WTC11 (cell line): ENCODE data around the gene PPID. TPM values are rescaled to one million over a fixed set of nuclear protein-coding genes. Genes with fewer than 3 reads are reported as not detected.

Experiments used
- ATAC-seq: fragments of 200-7000 bp; cut with Tn5 transposase; 2 replicates; pipeline ENCODE4 v1.10.0; 2021; ENCODE audit warnings: mild to moderate bottlenecking, moderate library complexity
- CTCF ChIA-PET: fragments of 300-600 bp; sonication (Branson Sonifier 250); formaldehyde crosslinking; loops from one replicate; lab custom pipeline; 2021; ENCODE audit warnings: antibody characterized with exemption; lab: Charles Lee
- POLR2A ChIA-PET: fragments of 350-600 bp; sonication (Branson Sonifier 250); formaldehyde crosslinking; loops from one replicate; lab custom pipeline; 2021; ENCODE audit warnings: antibody characterized with exemption; lab: Charles Lee
- DNase-seq: peaks from one replicate; pipeline ENCODE4 v3.0.0; 2021; ENCODE audit warnings: low spot score
- H3K27ac Mint-ChIP-seq: 2 replicates; pipeline ENCODE4 v1.8.0; 2021; ENCODE audit warnings: mixed read lengths
- H3K27me3 Mint-ChIP-seq: 2 replicates; pipeline ENCODE4 v1.8.0; 2021; ENCODE audit warnings: low read depth, mild to moderate bottlenecking, moderate library complexity, mixed read lengths
- H3K36me3 Mint-ChIP-seq: 2 replicates; pipeline ENCODE4 v1.8.0; 2021; ENCODE audit warnings: mixed read lengths
- H3K4me1 Mint-ChIP-seq: 2 replicates; pipeline ENCODE4 v1.8.0; 2022; ENCODE audit warnings: mixed read lengths
- H3K4me3 Mint-ChIP-seq: 2 replicates; pipeline ENCODE4 v1.8.0; 2021; ENCODE audit warnings: mild to moderate bottlenecking, moderate library complexity, mixed read lengths
- H3K9me3 Mint-ChIP-seq: 2 replicates; pipeline ENCODE4 v1.8.0; 2021; ENCODE audit warnings: mixed read lengths
- ATF1 ChIP-seq: sonication (generic); formaldehyde crosslinking; IDR thresholded peaks from 2 replicates; pipeline ENCODE4 v1.8.1; 2023; ENCODE audit warnings: mild to moderate bottlenecking, moderate library complexity, missing genetic modification reagents
- E2F4 ChIP-seq: sonication (generic); formaldehyde crosslinking; IDR thresholded peaks from 2 replicates; pipeline ENCODE4 v1.8.1; 2022; ENCODE audit warnings: low read depth, mild to moderate bottlenecking, moderate library complexity, missing genetic modification reagents, borderline replicate concordance
- GABPB1 ChIP-seq: sonication (generic); formaldehyde crosslinking; IDR thresholded peaks from 2 replicates; pipeline ENCODE4 v1.8.1; 2023; ENCODE audit warnings: mild to moderate bottlenecking, missing genetic modification reagents
- OVOL2 ChIP-seq: fragments of 250-450 bp; sonication (Bioruptor Pico); IDR thresholded peaks from 2 replicates; pipeline ENCODE4 v1.9.0; 2021; ENCODE audit warnings: mild to moderate bottlenecking, borderline replicate concordance
- PRRX2 ChIP-seq: fragments of 250-450 bp; sonication (Bioruptor Pico); IDR thresholded peaks from 2 replicates; pipeline ENCODE4 v1.8.0; 2021; ENCODE audit warnings: mild to moderate bottlenecking
- SOX15 ChIP-seq: fragments of 250-450 bp; sonication (Bioruptor Pico); IDR thresholded peaks from 2 replicates; pipeline ENCODE4 v1.9.0; 2021; ENCODE audit warnings: mild to moderate bottlenecking
- TEAD1 ChIP-seq: sonication (generic); formaldehyde crosslinking; IDR thresholded peaks from 2 replicates; pipeline ENCODE4 v1.8.0; 2022; ENCODE audit warnings: mild to moderate bottlenecking, missing genetic modification reagents
- USF1 ChIP-seq: sonication (generic); formaldehyde crosslinking; IDR thresholded peaks from 2 replicates; pipeline ENCODE4 v1.8.0; 2022; ENCODE audit warnings: mild to moderate bottlenecking, missing genetic modification reagents
- ZNF121 ChIP-seq: sonication (generic); formaldehyde crosslinking; IDR thresholded peaks from 2 replicates; pipeline ENCODE4 v1.8.0; 2023; ENCODE audit warnings: missing genetic modification reagents
- ZNF219 ChIP-seq: sonication (generic); formaldehyde crosslinking; IDR thresholded peaks from 2 replicates; pipeline ENCODE4 v1.8.0; 2023; ENCODE audit warnings: missing genetic modification reagents, mild to moderate bottlenecking, borderline replicate concordance
- ZNF232 ChIP-seq: sonication (generic); formaldehyde crosslinking; IDR thresholded peaks from 2 replicates; pipeline ENCODE4 v1.8.0; 2022; ENCODE audit warnings: mild to moderate bottlenecking, missing genetic modification reagents
- ZNF263 ChIP-seq: sonication (generic); formaldehyde crosslinking; IDR thresholded peaks from 2 replicates; pipeline ENCODE4 v1.8.1; 2022; ENCODE audit warnings: low read depth, mild to moderate bottlenecking, moderate library complexity, missing genetic modification reagents
- ZNF396 ChIP-seq: fragments of 250-450 bp; sonication (Bioruptor Pico); IDR thresholded peaks from 2 replicates; pipeline ENCODE4 v1.8.0; 2021; ENCODE audit warnings: mild to moderate bottlenecking, moderate library complexity, borderline replicate concordance
- ZNF423 ChIP-seq: fragments of 250-450 bp; sonication (Bioruptor Pico); IDR thresholded peaks from 2 replicates; pipeline ENCODE4 v2.1.2; 2022; ENCODE audit warnings: mild to moderate bottlenecking, moderate library complexity
- ZNF512 ChIP-seq: sonication (generic); formaldehyde crosslinking; IDR thresholded peaks from 2 replicates; pipeline ENCODE4 v1.8.1; 2022; ENCODE audit warnings: missing genetic modification reagents, borderline replicate concordance
- ZSCAN18 ChIP-seq: fragments of 250-450 bp; sonication (Bioruptor Pico); IDR thresholded peaks from 2 replicates; pipeline ENCODE4 v2.1.2; 2022; ENCODE audit warnings: mild to moderate bottlenecking, moderate library complexity
- total RNA-seq: library from RNA; stranded (reverse); gene quantifications from 3 replicates; pipeline ENCODE4 v1.2.3, GENCODE V29; 2021
- TF ChIP-seq, protein P1 (sequence below): sonication (generic); formaldehyde crosslinking; IDR thresholded peaks from 2 replicates; pipeline ENCODE4 v1.8.1; 2022; ENCODE audit warnings: mild to moderate bottlenecking, moderate library complexity, missing genetic modification reagents
- TF ChIP-seq, protein P2 (sequence below): sonication (generic); formaldehyde crosslinking; IDR thresholded peaks from 2 replicates; pipeline ENCODE4 v1.8.1; 2023; ENCODE audit warnings: mild to moderate bottlenecking, missing genetic modification reagents

Gene PPID
- total RNA-seq, 1 experiment from 2014 or later = 40.5 TPM

DNA sequence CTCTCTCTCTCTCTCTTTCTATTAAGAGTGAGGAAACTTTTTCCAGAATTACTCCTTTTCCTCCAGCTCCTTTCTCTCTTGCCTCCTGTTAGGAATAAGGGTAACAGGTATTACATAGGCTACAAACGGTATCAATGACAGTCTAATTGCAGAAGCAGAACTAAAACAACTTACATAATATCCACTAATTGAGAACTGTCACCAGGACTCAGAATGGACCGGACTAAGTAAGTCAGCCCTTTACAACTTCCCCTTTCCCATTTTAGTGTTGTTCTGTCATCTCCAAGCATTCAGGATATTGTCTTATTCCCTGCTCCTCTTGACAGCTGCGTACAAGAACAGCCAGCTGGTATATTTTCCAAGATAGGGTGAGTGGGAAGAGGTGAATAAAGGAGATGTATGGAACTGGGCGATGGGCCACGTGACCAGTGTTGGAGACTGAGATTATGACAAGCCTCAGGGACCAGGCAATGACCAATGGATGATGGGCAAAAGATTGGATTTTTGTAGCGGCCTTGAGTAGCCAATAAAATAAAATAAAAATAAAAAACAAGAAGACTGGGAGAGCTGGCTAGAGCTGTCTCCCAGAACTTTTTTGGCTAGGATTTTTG, 43.3 kb upstream of the PPID start:
- Mint-ChIP-seq H3K4me3 (no peak overlapping the region), H3K4me1 (peaks cover 29% of the 10 kb centered on the region), H3K27me3 (peaks cover 22% of the 10 kb centered on the region), H3K9me3 (no peaks in the 10 kb centered on the region), H3K27ac (no peak overlapping the region), H3K36me3 (no peaks in the 10 kb centered on the region)
- POLR2A ChIA-PET = no interaction called here
- CTCF ChIA-PET = no interaction called here
- TF ChIP-seq ZNF512 (no peak), ATF1 (no peak), GABPB1 (CRISPR knock-in tag) (no peak), PRRX2 (no peak), ZNF396 (CRISPR knock-in tag) (no peak), ZNF263 (no peak), TEAD1 (no peak)
- DNase-seq (no peak), ATAC-seq (no peak)

DNA sequence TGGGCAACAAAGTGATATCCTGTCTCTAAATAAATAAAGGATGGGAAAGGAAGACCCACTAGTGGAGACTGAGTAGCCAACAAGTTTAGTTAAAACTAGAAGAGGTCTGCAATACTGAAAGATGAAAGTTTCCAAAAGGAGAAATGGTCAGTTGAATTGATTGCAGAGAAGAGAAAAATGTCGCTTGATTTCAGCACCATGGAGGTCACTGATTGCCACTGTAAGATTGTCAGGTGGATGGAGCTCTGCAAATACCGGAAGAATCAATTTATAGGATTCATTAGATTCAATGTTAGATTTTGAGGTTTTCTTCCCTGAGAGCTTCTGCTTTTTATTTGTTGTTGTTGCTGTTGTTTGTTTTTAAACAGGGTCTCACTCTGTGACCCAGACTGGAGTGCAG, 40.3 kb upstream of the PPID start:
- Mint-ChIP-seq H3K9me3 (peaks cover 9% of the 10 kb centered on the region), H3K27ac (no peak overlapping the region)
- TF ChIP-seq, protein P1, sequence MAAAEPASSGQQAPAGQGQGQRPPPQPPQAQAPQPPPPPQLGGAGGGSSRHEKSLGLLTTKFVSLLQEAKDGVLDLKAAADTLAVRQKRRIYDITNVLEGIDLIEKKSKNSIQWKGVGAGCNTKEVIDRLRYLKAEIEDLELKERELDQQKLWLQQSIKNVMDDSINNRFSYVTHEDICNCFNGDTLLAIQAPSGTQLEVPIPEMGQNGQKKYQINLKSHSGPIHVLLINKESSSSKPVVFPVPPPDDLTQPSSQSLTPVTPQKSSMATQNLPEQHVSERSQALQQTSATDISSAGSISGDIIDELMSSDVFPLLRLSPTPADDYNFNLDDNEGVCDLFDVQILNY (CRISPR knock-in tag) = no peak
- TF ChIP-seq OVOL2 (CRISPR knock-in tag) (no peak), ZSCAN18 (CRISPR knock-in tag) (no peak), E2F4 (no peak), ZNF219 (CRISPR knock-in tag) (no peak), ZNF423 (no peak), USF1 (CRISPR knock-in tag) (no peak), ZNF121 (CRISPR knock-in tag) (no peak), ZNF232 (CRISPR knock-in tag) (no peak)
- TF ChIP-seq, all 79 proteins: peak for 0

GRCh38 chr4:158762553-158762952, 39.4 kb upstream of the PPID start:
- peaks cover 16% of the 10 kb centered on the region for H3K9me3 Mint-ChIP-seq
- no peak for DNase-seq
- no peak for ATAC-seq
- peaks cover 5% of the 10 kb centered on the region for H3K27me3 Mint-ChIP-seq
- no peak overlapping the region for H3K27ac Mint-ChIP-seq
- ChIA-PET CTCF (interaction anchor here (1.5 kb wide), 1 partner anchor 89 kb away, joined by 3 read pairs; no protein-coding TSS in a partner anchor), POLR2A (no interaction called here)
- peaks cover 18% of the 10 kb centered on the region for H3K36me3 Mint-ChIP-seq
- TF ChIP-seq, protein P2, sequence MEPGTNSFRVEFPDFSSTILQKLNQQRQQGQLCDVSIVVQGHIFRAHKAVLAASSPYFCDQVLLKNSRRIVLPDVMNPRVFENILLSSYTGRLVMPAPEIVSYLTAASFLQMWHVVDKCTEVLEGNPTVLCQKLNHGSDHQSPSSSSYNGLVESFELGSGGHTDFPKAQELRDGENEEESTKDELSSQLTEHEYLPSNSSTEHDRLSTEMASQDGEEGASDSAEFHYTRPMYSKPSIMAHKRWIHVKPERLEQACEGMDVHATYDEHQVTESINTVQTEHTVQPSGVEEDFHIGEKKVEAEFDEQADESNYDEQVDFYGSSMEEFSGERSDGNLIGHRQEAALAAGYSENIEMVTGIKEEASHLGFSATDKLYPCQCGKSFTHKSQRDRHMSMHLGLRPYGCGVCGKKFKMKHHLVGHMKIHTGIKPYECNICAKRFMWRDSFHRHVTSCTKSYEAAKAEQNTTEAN (CRISPR knock-in tag) = no peak
- TF ChIP-seq SOX15 = no peak
- H3K4me1 Mint-ChIP-seq = peaks cover 4% of the 10 kb centered on the region
- H3K4me3 Mint-ChIP-seq = no peak overlapping the region

More for the DNA sequence above, 40.3 kb upstream of the PPID start:
- no peak for DNase-seq
- H3K4me1 Mint-ChIP-seq = peaks cover 12% of the 10 kb centered on the region
- ATAC-seq = no peak
- ChIA-PET CTCF (interaction anchor here (0.6 to 1.5 kb wide), 2 partner anchors 88 to 509 kb away, joined by 3 read pairs; no protein-coding TSS in a partner anchor), POLR2A (interaction anchor here (0.6 kb wide), 1 partner anchor 465 kb away, joined by 3 read pairs; no protein-coding TSS in a partner anchor)
- peaks cover 8% of the 10 kb centered on the region for H3K27me3 Mint-ChIP-seq
- peaks cover 12% of the 10 kb centered on the region for H3K36me3 Mint-ChIP-seq
- no peak overlapping the region for H3K4me3 Mint-ChIP-seq
